IMR-90 (cell line): Measurements from ENCODE around the gene ZBED1. TPM values are rescaled to one million over a fixed set of nuclear protein-coding genes. Genes with fewer than 3 reads are reported as not detected.

Source experiments
- ATAC-seq: fragments of 200-7000 bp; cut with Tn5 transposase; 2 replicates; pipeline ENCODE4 v1.9.1; 2020; ENCODE audit warnings: low read depth, mild to moderate bottlenecking, moderate library complexity
- BruUV-seq: library from RNA; stranded (reverse); fragments of 400-500 nt; replicated peaks from 2 replicates; lab custom pipeline; 2021; lab: Mats Ljungman, UMichigan
- CTCF ChIA-PET: fragments of 300-600 bp; formaldehyde crosslinking; extraction: SDS; loops from one replicate; lab custom pipeline; 2021; ENCODE audit warnings: antibody characterized with exemption; lab: Yijun Ruan, JAX
- POLR2A ChIA-PET: fragments of 300-600 bp; sonication (Branson Sonifier 250); formaldehyde crosslinking; loops from one replicate; lab custom pipeline; 2022; ENCODE audit warnings: antibody characterized with exemption; ENCODE audit not compliant: unreplicated experiment; lab: Charles Lee
- DNase-seq: peaks from one replicate; pipeline ENCODE4 v3.0.0; 2013
- H2AFZ ChIP-seq: replicated peaks from 2 replicates; pipeline ENCODE3; 2013; ENCODE audit warnings: low read length, mild to moderate bottlenecking; ENCODE audit not compliant: poor library complexity
- H2AK5ac ChIP-seq: 2 replicates; pipeline ENCODE4 v1.6.1; 2013; ENCODE audit warnings: low read depth, low read length, inconsistent platforms
- H2AK9ac ChIP-seq: replicated peaks from 2 replicates; pipeline ENCODE3; 2013; ENCODE audit warnings: mild to moderate bottlenecking, low read depth, low read length, moderate library complexity; ENCODE audit not compliant: poor library complexity
- H2BK120ac ChIP-seq: 2 replicates; pipeline ENCODE4 v1.6.1; 2013; ENCODE audit warnings: low read depth, low read length, inconsistent platforms
- H2BK15ac ChIP-seq: 3 replicates; pipeline ENCODE4 v1.6.1; 2013; ENCODE audit warnings: low read depth, low read length, inconsistent platforms
- H2BK20ac ChIP-seq: 2 replicates; pipeline ENCODE4 v1.6.1; 2013; ENCODE audit warnings: low read depth, mild to moderate bottlenecking, inconsistent platforms, low read length, moderate library complexity
- H2BK5ac ChIP-seq: 2 replicates; pipeline ENCODE4 v1.6.1; 2013; ENCODE audit warnings: mild to moderate bottlenecking, low read depth, low read length, inconsistent platforms; ENCODE audit not compliant: poor library complexity, severe bottlenecking
- H3K14ac ChIP-seq: replicated peaks from 2 replicates; pipeline ENCODE4 v1.6.1; 2013; ENCODE audit warnings: low read depth, low read length, inconsistent platforms
- H3K18ac ChIP-seq: 2 replicates; pipeline ENCODE4 v1.6.1; 2013; ENCODE audit warnings: low read depth, low read length, control low read depth
- H3K23ac ChIP-seq: 2 replicates; pipeline ENCODE4 v1.6.1; 2013; ENCODE audit warnings: low read depth, low read length, inconsistent platforms
- H3K27ac ChIP-seq: 2 replicates; pipeline ENCODE4 v1.5.1; 2013; ENCODE audit warnings: mild to moderate bottlenecking, control low read depth, low read length; ENCODE audit not compliant: insufficient read depth
- H3K27me3 ChIP-seq: 2 replicates; pipeline ENCODE4 v1.6.1; 2013; ENCODE audit warnings: low read length; ENCODE audit not compliant: control insufficient read depth, insufficient read depth
- H3K36me3 ChIP-seq: 2 replicates; pipeline ENCODE4 v1.6.1; 2013; ENCODE audit warnings: low read length, mixed read lengths; ENCODE audit not compliant: control insufficient read depth, insufficient read depth
- H3K4ac ChIP-seq: 2 replicates; pipeline ENCODE4 v1.6.1; 2013; ENCODE audit warnings: low read depth, low read length, inconsistent platforms
- H3K4me1 ChIP-seq: 2 replicates; pipeline ENCODE4 v1.6.1; 2013; ENCODE audit warnings: low read length, mixed read lengths; ENCODE audit not compliant: control insufficient read depth, insufficient read depth
- H3K4me2 ChIP-seq: 2 replicates; pipeline ENCODE4 v1.6.1; 2013; ENCODE audit warnings: low read depth, mild to moderate bottlenecking, control low read depth, low read length, moderate library complexity
- H3K4me3 ChIP-seq: 2 replicates; pipeline ENCODE4 v1.5.1; 2013; ENCODE audit warnings: low read depth, mild to moderate bottlenecking, control low read depth, low read length, moderate library complexity; ENCODE audit not compliant: insufficient read depth
- H3K56ac ChIP-seq: 2 replicates; pipeline ENCODE4 v1.6.1; 2013; ENCODE audit warnings: low read length, inconsistent platforms; ENCODE audit not compliant: insufficient read depth; ENCODE audit errors: extremely low read depth
- H3K79me1 ChIP-seq, 2 experiments: 2 replicates each; pipeline ENCODE4 v1.6.1; 2013; ENCODE audit warnings: low read length in 2 of 2, inconsistent platforms in 1 of 2, low read depth in 1 of 2
- H3K9ac ChIP-seq: 2 replicates; pipeline ENCODE4 v1.6.1; 2013; ENCODE audit warnings: low read depth, low read length, control low read depth
- H3K9me1 ChIP-seq: 2 replicates; pipeline ENCODE4 v1.6.1; 2013; ENCODE audit warnings: low read length, inconsistent platforms; ENCODE audit not compliant: insufficient read depth
- H3K9me3 ChIP-seq: 2 replicates; pipeline ENCODE4 v1.6.1; 2013; ENCODE audit warnings: low read length; ENCODE audit not compliant: control insufficient read depth, insufficient read depth
- H4K20me1 ChIP-seq: 2 replicates; pipeline ENCODE4 v1.6.1; 2013; ENCODE audit warnings: low read length, inconsistent platforms; ENCODE audit not compliant: insufficient read depth
- H4K5ac ChIP-seq: 2 replicates; pipeline ENCODE4 v1.6.1; 2013; ENCODE audit warnings: mild to moderate bottlenecking, low read depth, low read length, control low read depth
- H4K8ac ChIP-seq, 2 experiments: 2 replicates each; pipeline ENCODE4 v1.6.1; 2013; ENCODE audit warnings: low read depth in 2 of 2, low read length in 2 of 2, control low read depth in 1 of 2, inconsistent platforms in 1 of 2
- H4K91ac ChIP-seq: 2 replicates; pipeline ENCODE4 v1.6.1; 2013; ENCODE audit warnings: low read depth, low read length, inconsistent platforms; ENCODE audit not compliant: insufficient read depth
- BHLHE40 ChIP-seq: fragments of 150-350 bp; IDR thresholded peaks from 2 replicates; pipeline ENCODE4 v1.6.1; 2016; ENCODE audit warnings: mild to moderate bottlenecking, low read depth, low read length
- CEBPB ChIP-seq: IDR thresholded peaks from 2 replicates; pipeline ENCODE4 v1.6.1; 2012; ENCODE audit warnings: low read depth, low read length, improper control_type of control experiment
- CTCF ChIP-seq: conservative IDR thresholded peaks from 2 replicates; pipeline ENCODE4 v1.5.1; 2012; ENCODE audit warnings: mild to moderate bottlenecking, low read depth, low read length, improper control_type of control experiment
- FOS ChIP-seq: fragments of 150-350 bp; IDR thresholded peaks from 2 replicates; pipeline ENCODE4 v1.6.1; 2016; ENCODE audit warnings: low read depth, low read length
- MAFK ChIP-seq: IDR thresholded peaks from 2 replicates; pipeline ENCODE4 v1.6.1; 2012; ENCODE audit warnings: low read depth, low read length, improper control_type of control experiment
- MAZ ChIP-seq: IDR thresholded peaks from 2 replicates; pipeline ENCODE4 v1.6.1; 2012; ENCODE audit warnings: low read depth, mild to moderate bottlenecking, low read length, improper control_type of control experiment, moderate library complexity, borderline replicate concordance
- MXI1 ChIP-seq: IDR thresholded peaks from 2 replicates; pipeline ENCODE4 v1.6.1; 2012; ENCODE audit warnings: low read depth, mild to moderate bottlenecking, low read length, moderate library complexity, borderline replicate concordance
- NFE2L2 ChIP-seq: fragments of 150-350 bp; IDR thresholded peaks from 2 replicates; pipeline ENCODE4 v1.6.1; 2016; ENCODE audit warnings: low read depth, mild to moderate bottlenecking, low read length
- POLR2A ChIP-seq: IDR thresholded peaks from 2 replicates; pipeline ENCODE4 v1.6.1; 2012; ENCODE audit warnings: mild to moderate bottlenecking, low read depth, low read length
- RFX5 ChIP-seq: IDR thresholded peaks from 2 replicates; pipeline ENCODE4 v1.8.0; 2012; ENCODE audit warnings: low read depth, mild to moderate bottlenecking, low read length, moderate library complexity
- SMC3 ChIP-seq: fragments of 150-350 bp; IDR thresholded peaks from 2 replicates; pipeline ENCODE4 v1.6.1; 2016; ENCODE audit warnings: low read depth, mild to moderate bottlenecking, antibody characterized with exemption, low read length, moderate library complexity
- WGBS, 2 experiments: methylation state at CpG; one replicate each; pipeline versions ENCODE4 v1.1.5 to v1.1.7; 2013; ENCODE audit warnings: missing lambda C conversion rate in 2 of 2; ENCODE audit not compliant: insufficient read length in 1 of 2; ENCODE audit errors: extremely low coverage in 2 of 2; 5-methylcytosine and 5-hydroxymethylcytosine counted together
- dilution Hi-C: fragments of 300-500 bp; cut with HindIII; formaldehyde crosslinking; loops from one replicate; pipeline ENCODE4 v1.14.3; 2018; ENCODE audit warnings: low sequenced_read_pairs; ENCODE audit not compliant: unreplicated experiment
- in situ Hi-C: fragments of 300-500 bp; cut with MboI; formaldehyde crosslinking; loops from 3 replicates; pipeline ENCODE4 v1.14.3; 2019; ENCODE audit warnings: low sequenced_read_pairs, inconsistent platforms, mixed read lengths
- intact Hi-C: fragments of 100-400 bp; cut with micrococcal nuclease; formaldehyde crosslinking; loops from 2 replicates; pipeline ENCODE4 v1.10.0; 2022
- polyA plus RNA-seq, 3 experiments: library from polyadenylated mRNA; depleted of rRNA; stranded (reverse); fragments of >200 nt; gene quantifications; 2 replicates each; pipeline ENCODE4 v1.2.3, GENCODE V29; 2012; ENCODE audit warnings: low replicate concordance in 1 of 3
- total RNA-seq: library from RNA; depleted of rRNA; stranded (reverse); fragments of >200 nt; gene quantifications from 2 replicates; pipeline ENCODE4 v1.2.3, GENCODE V29; 2012

Gene ZBED1
- total and polyA plus RNA-seq, 2 of the 4 experiments (the other 2 are of a cell fraction) = 13.1 to 21.5 TPM

- ChIA-PET CTCF (no interaction called here), POLR2A (no interaction called here)
- TF ChIP-seq MAZ = no peak
- TF ChIP-seq NFE2L2 = no peak
- no peak for TF ChIP-seq CEBPB
- no peak for TF ChIP-seq POLR2A
- no peak for TF ChIP-seq CTCF
- TF ChIP-seq MAFK = no peak
- no peak for TF ChIP-seq MXI1
- TF ChIP-seq SMC3 = no peak
- TF ChIP-seq BHLHE40 = no peak
- no peak for TF ChIP-seq RFX5
- TF ChIP-seq FOS = no peak
- Histone ChIP-seq H3K14ac (no peak overlapping the region), H3K18ac (no peak overlapping the region), H3K27ac (no peak overlapping the region), H4K5ac (no peak overlapping the region), H2BK15ac (no peak overlapping the region), H3K79me1 (no peaks in the 10 kb centered on the region), H4K20me1 (no peaks in the 10 kb centered on the region), H3K36me3 (no peaks in the 10 kb centered on the region), H3K4me2 (no peak overlapping the region), H4K8ac (no peak overlapping the region), H3K23ac (no peak overlapping the region), H3K9me1 (no peaks in the 10 kb centered on the region), H2AK5ac (no peak overlapping the region), H3K9me3 (no peaks in the 10 kb centered on the region; the same call in 1 of the 2 replicates), H3K56ac (no peak overlapping the region), H3K4me3 (no peak overlapping the region), H2BK120ac (no peak overlapping the region), H3K9ac (no peak overlapping the region), H2BK5ac (no peak overlapping the region), H4K91ac (no peak overlapping the region), H2BK20ac (no peak overlapping the region), H2AK9ac (no peak overlapping the region), H3K4me1 (no peaks in the 10 kb centered on the region), H3K4ac (no peak overlapping the region), H2AFZ (no peak overlapping the region), H3K27me3 (peaks cover 4% of the 10 kb centered on the region; the same call in 1 of the 2 replicates)
- no peak for ATAC-seq
- BruUV-seq = no TSS peak
- in situ Hi-C loops = no loop called here
- intact Hi-C loops = no loop called here
- dilution Hi-C loops = no loop called here
- no CpG with 5 or more reads among the region's 7 CpGs for WGBS, 2 experiments
- DNase-seq = no peak
Measured at GRCh38 chrX:2549876-2550275, 49.1 kb upstream of the ZBED1 start.
